Measurements from ENCODE around the gene ZNF213. TPM values are rescaled to one million over a fixed set of nuclear protein-coding genes. Genes with fewer than 3 reads are reported as not detected.
A peak's percentile ranks its signal among the peaks of the same experiment; 100 is the strongest.
"Not testable (repeated sequence)": the region's sequence is repeated elsewhere in the genome, so short reads cannot be mapped to it uniquely, and the experiment has no call there.

ZNF213 gene
- total RNA-seq, 1 donor, result 7.0 TPM

- DNase-seq (ENCODE audit: low read depth in 2 of 3, low spot score in 2 of 3), result peak; percentile 88 to 97 (median 95)
These were observed 10.6 kb upstream of the ZNF213 start for GRCh38 chr16:3123986-3124886.

- DNase-seq (ENCODE audit: low read depth in 2 of 3, low spot score in 2 of 3), result no peak
These were observed 7.1 kb upstream of the ZNF213 start for GRCh38 chr16:3127745-3128144.

- DNase-seq (ENCODE audit: low read depth in 2 of 3, low spot score in 2 of 3), result peak; percentile 82 to 92 (median 86)
These were observed 5.4 kb upstream of the ZNF213 start for GRCh38 chr16:3129137-3130131.

GRCh38 chr16:3131755-3132377 is 3.0 kb upstream of the ZNF213 start:
- DNase-seq (ENCODE audit: low read depth in 2 of 3, low spot score in 2 of 3), result peak in 2 of 3 donors; percentile 41 to 47

- DNase-seq (ENCODE audit: low read depth in 2 of 3, low spot score in 2 of 3), result no peak
These were observed 985 bp upstream of the ZNF213 start for GRCh38 chr16:3133844-3134243.

GRCh38 chr16:3135126-3135715 is 392 bp downstream of the ZNF213 start:
- peak in 1 of 3 donors; percentile 41 for DNase-seq (ENCODE audit: low read depth in 2 of 3, low spot score in 2 of 3)

GRCh38 chr16:3137267-3137666 is 2.4 kb downstream of the ZNF213 start:
- DNase-seq (ENCODE audit: low read depth in 2 of 3, low spot score in 2 of 3), result no peak

- no peak for DNase-seq (ENCODE audit: low read depth in 2 of 3, low spot score in 2 of 3)
These were observed 3.5 kb downstream of the ZNF213 start for GRCh38 chr16:3138342-3138741.

GRCh38 chr16:3138823-3139426 is 4.1 kb downstream of the ZNF213 start:
- DNase-seq (ENCODE audit: low read depth in 2 of 3, low spot score in 2 of 3), result no peak

- DNase-seq (ENCODE audit: low read depth in 2 of 3, low spot score in 2 of 3), result not testable (repeated sequence)
These were observed 4.7 kb downstream of the ZNF213 start for GRCh38 chr16:3139561-3139960.

- no peak for DNase-seq (ENCODE audit: low read depth in 2 of 3, low spot score in 2 of 3)
These were observed 6.0 kb downstream of the ZNF213 start for GRCh38 chr16:3140603-3141427.

- DNase-seq (ENCODE audit: low read depth in 2 of 3, low spot score in 2 of 3), result no peak
These were observed 7.0 kb downstream of the ZNF213 start for GRCh38 chr16:3141781-3142311.

GRCh38 chr16:3142327-3142726 is 7.5 kb downstream of the ZNF213 start:
- DNase-seq (ENCODE audit: low read depth in 2 of 3, low spot score in 2 of 3), result no peak

- DNase-seq (ENCODE audit: low read depth in 2 of 3, low spot score in 2 of 3), result no peak
These were observed 7.9 kb downstream of the ZNF213 start for GRCh38 chr16:3142770-3143169.

- DNase-seq (ENCODE audit: low read depth in 2 of 3, low spot score in 2 of 3), result no peak
These were observed 8.4 kb downstream of the ZNF213 start for GRCh38 chr16:3143189-3143588.

- DNase-seq (ENCODE audit: low read depth in 2 of 3, low spot score in 2 of 3), result no peak
These were observed 8.9 kb downstream of the ZNF213 start for GRCh38 chr16:3143598-3144320.

GRCh38 chr16:3144321-3144983 is 9.6 kb downstream of the ZNF213 start:
- no peak for DNase-seq (ENCODE audit: low read depth in 2 of 3, low spot score in 2 of 3)

GRCh38 chr16:3145151-3145550 is 10.3 kb downstream of the ZNF213 start:
- DNase-seq (ENCODE audit: low read depth in 2 of 3, low spot score in 2 of 3), result no peak
